Measurements from ENCODE around the gene TMBIM1.

DNA sequence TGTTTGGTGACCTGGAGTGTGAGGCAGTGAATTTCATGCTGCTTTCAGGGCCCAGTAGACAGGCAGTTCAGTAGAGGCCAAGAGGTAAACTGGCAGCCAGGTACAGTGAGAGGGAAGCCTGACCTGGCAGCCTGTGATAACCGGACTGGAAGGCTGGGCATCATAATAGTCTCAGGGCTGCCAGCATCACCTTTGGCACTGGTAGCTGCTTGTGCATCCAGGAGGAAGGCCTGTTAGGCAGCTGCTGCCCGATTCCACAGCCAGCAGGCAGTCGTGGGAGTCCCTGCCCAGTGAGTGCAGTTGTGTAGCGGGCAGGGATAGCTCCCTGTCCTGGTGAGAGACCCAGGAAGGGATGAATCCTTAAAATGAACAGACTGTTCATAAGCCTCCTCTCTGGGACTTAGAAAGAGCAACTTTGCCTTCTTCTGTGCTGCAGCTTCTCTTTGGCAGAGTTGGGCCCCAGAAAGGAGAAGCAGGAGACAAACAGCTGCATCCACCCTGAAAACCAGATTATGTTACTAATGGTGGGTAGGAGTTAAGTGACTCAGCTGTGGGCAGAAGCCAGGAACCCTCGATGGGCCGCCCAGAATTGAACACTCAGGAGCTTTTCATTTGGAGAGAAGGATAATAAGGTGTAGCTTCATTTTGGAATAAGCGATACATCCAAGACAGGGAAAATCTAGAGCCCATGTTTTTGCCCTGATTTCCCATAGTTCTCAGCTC is 39.6 kb downstream of the TMBIM1 start:
- TF ChIP-seq, protein P1, sequence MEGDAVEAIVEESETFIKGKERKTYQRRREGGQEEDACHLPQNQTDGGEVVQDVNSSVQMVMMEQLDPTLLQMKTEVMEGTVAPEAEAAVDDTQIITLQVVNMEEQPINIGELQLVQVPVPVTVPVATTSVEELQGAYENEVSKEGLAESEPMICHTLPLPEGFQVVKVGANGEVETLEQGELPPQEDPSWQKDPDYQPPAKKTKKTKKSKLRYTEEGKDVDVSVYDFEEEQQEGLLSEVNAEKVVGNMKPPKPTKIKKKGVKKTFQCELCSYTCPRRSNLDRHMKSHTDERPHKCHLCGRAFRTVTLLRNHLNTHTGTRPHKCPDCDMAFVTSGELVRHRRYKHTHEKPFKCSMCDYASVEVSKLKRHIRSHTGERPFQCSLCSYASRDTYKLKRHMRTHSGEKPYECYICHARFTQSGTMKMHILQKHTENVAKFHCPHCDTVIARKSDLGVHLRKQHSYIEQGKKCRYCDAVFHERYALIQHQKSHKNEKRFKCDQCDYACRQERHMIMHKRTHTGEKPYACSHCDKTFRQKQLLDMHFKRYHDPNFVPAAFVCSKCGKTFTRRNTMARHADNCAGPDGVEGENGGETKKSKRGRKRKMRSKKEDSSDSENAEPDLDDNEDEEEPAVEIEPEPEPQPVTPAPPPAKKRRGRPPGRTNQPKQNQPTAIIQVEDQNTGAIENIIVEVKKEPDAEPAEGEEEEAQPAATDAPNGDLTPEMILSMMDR (conservative IDR thresholded peaks at IDR 0.05 in 1 of 2, IDR thresholded peaks at IDR 0.05 in 1 of 2; ENCODE audit: low read depth in 1 of 2, low read length in 2 of 2): no peak
- no peak for TF ChIP-seq EZH2 (IDR thresholded peaks at IDR 0.05; ENCODE audit: low read length, missing control alignments)

Data from fibroblast of lung (primary cell).